Limb (tissue), 2 donors: Measurements from ENCODE around the gene MARF1.
"Not testable (repeated sequence)": the region's sequence is repeated elsewhere in the genome, so short reads cannot be mapped to it uniquely, and the experiment has no call there.

Experiments
- DNase-seq, 2 donors: peaks; one replicate each; pipeline ENCODE4 v3.0.0-alpha.2; 2016; ENCODE audit errors: extremely low spot score in 2 of 2

MARF1 gene

DNA sequence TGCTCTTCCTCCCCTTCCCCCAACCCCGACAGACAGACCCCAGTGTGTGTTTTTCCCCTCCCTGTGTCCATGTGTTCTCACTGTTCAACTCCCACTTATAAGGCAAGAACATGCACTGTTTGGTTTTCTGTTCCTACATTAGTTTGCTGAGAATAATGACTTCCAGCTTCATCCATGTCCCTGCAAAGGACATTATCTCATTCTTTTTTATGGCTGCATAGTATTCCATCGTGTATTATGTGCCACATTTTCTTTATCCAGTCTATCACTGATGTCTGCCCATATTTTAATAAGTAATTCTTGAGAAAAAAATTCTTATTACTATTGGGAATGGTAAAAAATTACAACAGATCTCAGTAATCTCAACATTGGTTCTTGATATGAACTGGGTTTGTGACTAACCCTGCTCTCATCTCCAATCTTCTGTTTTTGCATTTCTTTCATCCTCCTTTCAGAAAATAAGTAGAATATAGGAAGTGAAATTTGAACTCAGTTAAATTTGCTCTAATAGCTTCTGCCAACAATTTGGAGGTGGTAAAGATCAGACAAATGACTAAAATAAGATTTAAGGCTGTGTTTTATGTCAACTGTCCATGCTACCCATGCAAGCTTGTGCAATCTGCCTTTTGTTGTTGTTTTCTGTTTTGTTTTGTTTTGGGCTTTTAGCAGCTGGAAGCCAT, 11.1 kb downstream of the MARF1 start:
- no peak for DNase-seq

DNA sequence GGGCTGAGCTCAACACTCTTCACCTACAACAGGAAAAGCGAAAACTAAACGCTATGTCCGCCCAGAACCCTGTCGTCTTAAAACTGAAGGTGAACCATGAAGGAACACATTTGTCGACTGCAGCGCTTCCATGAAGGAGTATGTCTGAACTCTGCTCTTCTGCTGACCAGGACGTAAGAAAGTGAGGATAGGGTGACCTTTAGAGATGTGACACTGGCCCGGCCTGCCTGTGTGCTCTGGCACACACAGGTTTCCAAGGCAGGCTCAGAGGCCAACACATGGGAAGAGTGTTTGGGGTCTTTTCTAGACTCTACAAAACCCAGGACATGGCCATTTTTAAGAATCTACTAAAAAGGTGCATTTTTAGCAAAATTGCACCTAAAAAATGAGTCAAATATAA, 21.1 kb downstream of the MARF1 start:
- DNase-seq = no peak

DNA sequence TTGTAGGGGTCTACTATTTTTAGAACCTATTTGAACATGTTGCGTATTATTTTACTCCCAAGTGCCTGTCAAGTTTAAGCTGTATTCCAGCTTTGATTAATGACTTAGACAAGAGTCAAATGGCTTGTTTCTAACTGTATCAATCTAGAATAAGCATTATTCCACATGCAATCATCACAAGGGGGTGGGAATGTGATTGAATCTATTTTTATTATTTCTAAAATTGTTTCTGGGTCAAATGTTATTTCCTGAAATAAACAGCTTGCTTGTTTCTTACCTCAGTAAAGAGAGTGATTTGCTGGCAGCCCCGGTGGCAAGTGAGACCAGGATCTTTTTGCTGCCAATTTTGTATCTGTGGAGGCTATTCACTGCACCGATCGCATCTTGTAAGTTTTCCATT, 21.5 kb downstream of the MARF1 start:
- no peak for DNase-seq

DNA sequence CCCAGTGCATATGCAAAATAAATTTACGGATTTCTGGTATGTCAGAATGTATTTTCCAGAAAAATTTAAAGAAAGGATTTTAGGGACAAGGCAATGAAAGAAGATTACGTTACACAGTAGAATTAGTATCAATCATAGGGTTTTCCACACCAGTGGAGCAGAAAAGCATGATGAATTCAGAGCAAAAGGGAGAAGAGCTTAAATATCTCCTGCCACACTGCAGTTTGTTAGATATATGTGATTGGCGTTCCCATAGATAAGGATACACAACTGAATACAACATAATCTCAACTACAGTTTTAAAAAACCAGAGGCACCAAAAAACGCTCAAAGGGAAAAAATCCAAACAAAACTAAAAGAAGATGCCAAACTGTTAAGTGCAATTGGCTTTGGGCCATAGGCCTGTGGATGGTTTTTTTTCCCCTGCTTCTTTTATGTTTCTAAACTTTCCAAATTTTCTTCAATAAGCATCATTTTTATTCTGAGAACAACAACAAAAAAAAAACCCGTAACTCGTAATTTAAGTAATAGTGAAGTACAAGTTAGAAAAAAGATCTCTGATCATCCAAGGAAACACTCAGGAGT, 22.3 kb downstream of the MARF1 start:
- no peak for DNase-seq

DNA sequence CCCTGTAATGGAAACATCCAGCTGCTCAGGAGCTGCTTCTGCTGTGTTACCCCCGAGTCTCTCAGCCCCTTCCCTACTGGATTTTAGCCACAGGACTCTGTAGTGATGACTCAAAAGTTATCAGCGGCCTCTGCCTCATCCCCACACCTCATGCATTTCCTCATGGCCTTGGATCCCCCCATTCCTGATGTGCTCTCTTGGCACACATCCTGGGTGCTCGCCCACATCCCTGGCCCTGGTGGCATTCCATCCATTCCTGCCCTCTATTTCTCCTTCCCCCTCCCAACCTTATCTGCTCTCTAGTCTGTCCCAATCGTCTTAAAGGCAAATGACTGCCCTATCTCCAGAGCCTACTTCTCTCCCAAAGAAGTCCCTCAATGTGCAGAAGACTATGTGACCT, 24.6 kb downstream of the MARF1 start:
- no peak for DNase-seq

DNA sequence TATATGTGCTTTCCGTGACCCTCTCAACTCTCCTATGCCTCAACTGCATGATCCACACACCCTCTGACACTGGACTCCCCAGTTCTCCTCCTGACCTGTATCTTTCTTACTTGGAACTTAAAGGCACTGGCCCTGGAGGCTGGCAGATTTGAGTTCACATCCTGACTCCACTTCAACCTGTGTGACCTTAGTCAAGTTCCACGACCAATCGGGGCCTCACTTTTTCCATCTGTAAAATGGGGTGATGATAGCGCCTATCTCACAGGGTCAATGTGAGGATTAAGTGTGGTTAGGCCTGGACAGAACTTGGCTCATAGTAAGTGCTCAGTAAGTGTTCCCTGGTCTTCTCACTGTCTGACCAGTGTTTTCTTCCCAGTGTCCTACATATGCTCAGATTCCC, 25.1 kb downstream of the MARF1 start:
- DNase-seq = no peak

DNA sequence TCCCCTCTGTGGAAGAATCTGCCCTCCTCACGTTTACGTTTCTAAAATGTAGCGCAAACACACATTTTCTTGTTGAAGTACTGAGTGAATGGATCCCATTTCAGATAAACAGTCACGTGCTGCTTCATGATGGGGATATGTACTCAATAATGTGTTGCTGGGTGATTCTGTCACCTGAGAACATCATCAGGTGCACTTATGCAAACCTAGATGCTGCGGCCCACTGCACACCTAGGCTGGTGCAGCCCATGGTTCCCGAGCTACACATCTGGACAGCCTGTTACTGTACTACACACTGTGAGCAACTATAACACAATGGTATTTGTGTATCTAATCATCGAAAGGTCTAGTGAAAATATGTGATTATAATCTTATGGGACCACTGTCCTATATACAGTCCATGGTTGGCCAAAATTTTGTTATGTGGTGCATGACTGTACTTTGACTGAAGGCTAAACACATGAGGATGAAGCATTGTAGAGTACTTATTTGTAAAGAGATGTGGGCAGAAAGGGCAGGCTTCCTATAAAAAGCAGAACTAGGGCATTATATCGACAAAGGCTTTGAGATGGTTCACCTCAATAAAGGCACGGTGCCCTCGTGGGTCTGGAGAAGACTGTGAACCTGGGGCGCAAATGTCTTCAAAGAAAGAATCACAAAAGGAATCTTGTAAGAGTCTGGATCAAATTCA, 26.3 kb downstream of the MARF1 start:
- no peak for DNase-seq

DNA sequence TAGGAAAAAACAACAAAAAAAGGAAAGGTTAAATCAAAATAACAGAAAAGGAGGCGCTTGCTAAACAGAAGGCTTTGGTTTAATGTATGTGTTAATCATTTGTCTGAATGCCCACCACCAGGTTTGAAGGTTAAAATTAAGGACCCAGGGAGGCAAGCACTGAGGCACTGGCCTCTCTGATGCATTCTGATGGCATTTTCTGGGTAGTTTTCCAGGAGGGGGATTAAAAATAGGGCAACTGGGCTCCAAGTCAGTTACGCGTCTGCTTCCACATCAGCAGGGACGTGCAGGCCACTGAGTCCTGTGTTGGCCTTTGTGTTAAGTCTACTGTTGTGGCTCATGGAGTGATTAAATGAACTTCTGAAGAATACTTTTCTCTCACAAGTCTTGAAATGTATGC, 26.9 kb downstream of the MARF1 start:
- no peak for DNase-seq

DNA sequence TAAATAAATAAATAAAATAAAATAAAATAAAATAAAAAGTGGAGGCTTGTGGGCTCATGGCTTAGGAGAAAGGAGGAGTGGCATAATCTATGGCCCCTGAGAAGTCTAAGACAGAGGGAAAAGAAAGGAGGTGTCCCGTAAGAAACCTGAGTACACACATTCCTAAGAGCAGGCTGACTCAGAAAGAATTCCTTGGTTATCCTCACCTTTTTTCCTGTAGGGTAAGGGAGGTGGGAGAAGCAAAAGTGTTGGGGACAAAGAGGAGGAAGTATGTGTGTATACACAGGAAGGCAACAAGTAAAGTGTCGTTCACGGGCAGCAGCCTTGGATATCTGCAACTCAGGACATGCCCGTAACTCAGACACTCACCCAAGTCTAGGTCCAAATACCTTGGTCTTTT, 29.3 kb downstream of the MARF1 start:
- DNase-seq = no peak

DNA sequence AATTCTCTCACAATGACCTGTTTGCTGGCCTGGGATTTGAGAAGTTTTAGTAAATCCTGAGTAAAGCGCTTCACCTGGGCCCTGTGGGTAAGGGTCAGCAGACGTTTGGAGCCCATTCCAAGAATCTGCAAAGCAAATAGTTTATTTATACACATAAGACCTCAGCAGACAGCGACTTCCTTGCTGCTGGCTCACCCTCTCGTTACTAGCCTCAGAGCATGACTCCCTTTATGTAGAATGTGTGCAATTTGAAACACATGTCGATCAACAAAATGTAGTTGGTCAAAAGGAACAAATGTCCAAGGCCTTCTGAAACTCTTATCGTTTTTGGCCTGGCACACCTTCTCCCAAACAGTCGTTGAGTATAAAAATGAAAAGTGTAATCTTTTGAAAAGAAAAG, 31.3 kb downstream of the MARF1 start:
- DNase-seq = no peak

DNA sequence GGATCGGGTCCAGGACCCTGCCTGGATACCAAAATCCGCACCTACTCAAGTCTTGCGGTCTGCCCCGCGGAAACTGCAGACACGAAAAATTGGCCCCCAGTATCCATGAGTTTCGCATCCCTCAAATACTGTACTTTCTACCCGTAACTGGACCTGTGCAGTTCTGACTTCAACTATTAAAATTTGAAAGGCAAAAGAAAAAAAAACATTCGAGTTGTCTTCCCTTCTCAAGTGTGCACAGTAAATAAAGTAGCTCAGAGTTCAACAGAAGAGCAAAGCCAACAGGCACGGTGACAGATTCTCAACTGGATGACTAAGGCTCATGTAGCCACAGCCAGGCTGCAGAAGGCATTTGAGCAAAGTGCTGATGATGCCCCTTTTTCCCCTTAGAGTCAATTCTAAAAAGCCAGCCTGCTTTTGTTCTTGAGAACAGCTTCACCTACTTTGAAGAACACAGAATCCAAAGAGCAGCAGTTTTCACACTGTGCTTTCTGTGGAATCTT, 32.5 kb downstream of the MARF1 start:
- DNase-seq = no peak

DNA sequence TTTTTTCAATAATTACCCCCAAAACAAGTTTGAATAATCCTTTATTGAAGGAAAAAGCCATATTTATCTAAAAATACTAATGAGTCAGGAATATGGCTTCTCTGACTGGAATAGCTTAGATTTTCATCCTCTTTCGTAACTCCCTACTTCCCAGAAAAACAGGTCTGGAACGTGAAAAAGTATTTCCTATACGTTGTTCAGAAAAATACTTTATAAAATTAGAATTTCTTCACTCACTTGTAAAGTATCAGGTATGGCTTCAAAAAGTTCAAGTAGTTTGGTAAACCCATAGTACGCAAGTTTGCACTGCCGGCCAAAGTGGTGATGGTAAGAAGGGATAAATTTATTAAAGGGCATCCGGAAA, 33.7 kb downstream of the MARF1 start:
- DNase-seq = no peak

DNA sequence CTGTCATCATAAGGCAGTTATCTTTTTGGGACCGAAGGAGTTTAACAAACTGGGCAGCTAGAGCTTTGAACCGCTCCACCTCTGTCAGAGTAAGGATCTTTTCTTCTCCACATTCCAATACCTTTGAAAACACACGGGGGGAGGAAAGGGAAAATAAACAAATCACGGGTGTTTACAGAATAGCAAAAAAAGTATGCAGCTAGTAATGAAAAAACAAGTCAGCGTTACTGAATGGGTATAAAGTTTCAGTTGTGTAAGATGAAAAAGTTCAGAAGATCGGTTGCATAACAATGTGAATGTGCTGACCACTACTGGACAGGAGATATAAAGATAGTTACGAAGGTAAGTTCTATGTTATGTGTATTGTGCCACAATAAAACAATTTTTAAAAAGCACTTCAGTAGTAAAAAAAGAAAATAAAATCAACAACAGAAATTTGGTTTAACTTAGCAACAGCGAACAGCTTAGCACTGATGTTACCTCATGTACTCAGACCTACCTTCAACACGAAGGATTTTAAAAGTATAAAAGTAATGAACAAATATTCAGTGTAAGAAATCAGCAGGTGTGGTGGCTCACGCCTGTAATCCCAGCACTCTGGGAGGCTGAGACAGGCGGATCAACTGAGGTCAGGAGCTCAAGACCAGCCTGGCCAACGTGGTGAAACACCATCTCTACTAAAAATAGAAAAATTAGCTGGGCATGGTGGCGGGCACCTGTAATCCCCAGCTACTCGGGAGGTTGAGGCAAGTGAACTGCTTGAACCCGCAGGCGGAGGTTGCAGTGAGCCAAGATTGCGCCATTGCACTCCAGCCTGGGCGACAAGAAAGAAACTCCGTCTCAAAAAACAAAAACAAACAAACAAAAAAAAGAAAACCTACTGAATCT, 34.3 kb downstream of the MARF1 start:
- DNase-seq = no peak

DNA sequence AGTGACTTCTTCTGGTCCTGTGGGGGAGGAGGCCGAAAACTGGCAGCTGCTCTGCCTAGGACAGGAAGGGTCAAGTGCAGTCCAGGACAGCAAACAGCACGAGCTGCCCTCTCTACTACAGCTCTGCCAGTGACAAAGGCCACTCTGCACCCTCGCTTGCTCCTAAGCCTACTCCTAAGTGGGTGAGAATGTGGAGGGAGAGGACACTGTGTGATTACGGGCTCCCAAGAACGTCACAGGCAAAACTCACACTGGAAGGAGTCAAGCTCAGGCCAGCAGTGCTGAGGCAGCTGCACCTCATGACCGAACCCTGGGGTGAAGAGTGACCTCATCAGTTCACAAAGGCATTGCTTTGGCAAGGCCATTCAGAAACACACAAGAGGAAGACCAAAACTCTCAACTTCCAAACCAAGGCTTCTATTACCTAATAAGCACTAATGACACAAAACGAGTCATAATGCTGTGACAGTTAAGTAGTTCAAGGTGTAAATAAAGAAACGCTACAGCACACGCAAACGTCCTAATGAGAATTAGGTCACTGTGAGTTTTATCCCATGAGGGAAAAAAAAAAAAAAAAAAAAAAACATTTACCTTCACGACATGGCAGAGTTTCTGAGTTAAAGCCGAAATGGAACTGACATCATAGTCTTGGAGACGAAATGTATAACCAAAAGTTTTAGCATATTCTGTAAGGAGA, 35.1 kb downstream of the MARF1 start:
- DNase-seq = no peak

DNA sequence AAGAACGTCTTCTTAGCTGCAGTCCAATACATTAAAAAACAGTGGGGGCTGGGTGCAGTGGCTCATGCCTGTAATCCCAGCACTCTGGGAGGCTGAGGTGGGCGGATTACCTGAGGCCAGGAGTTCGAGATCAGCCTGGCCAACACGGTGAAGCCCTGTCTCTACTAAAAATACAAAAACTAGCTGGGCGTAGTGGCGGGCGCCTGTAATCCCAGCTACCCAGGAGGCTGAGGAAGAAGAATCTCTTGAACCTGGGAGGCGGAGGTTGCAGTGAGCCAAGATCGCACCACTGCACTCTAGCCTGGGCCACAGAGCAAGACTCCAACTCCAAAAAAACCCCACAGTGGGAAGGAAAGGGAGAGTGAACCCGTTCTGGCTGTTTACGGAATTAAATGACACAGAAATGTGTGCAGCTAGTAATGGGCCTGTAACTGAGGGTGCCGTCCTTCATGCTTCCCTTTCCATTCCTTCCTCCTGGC, 35.7 kb downstream of the MARF1 start:
- DNase-seq = not testable (repeated sequence)

DNA sequence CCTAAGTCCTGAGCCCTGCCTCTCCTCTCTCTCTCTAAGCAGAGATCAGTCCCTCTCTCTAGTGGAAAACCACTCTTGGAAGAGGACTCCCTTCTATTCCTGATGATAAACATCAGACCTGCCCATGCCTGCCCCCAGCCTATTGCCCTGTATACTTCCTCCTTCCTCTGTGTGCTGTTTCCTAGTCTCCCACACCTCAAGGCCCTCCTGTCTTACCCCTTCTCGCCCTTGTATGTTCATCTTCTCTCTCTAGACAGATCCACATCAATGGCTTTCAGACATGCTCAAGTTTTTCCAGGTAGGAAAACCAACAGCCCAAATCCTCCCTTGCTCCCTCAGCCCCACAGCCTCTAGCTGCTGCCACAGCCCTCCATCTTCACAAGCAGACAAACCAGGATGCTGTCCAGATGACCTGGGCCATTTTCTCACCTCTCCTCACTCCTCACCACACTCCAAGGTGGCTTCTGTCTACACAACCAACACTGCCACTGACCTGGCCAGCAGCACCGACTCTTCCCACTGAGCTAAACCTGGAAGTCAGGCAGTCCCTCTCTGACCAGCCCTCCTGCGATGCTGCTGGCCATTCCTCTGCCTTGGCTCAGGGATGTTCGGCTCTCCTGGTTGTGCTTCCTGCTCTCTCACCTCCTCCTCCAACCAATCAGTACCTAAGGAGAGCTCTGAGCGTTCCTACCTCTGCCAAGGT, 36.3 kb downstream of the MARF1 start:
- no peak for DNase-seq

DNA sequence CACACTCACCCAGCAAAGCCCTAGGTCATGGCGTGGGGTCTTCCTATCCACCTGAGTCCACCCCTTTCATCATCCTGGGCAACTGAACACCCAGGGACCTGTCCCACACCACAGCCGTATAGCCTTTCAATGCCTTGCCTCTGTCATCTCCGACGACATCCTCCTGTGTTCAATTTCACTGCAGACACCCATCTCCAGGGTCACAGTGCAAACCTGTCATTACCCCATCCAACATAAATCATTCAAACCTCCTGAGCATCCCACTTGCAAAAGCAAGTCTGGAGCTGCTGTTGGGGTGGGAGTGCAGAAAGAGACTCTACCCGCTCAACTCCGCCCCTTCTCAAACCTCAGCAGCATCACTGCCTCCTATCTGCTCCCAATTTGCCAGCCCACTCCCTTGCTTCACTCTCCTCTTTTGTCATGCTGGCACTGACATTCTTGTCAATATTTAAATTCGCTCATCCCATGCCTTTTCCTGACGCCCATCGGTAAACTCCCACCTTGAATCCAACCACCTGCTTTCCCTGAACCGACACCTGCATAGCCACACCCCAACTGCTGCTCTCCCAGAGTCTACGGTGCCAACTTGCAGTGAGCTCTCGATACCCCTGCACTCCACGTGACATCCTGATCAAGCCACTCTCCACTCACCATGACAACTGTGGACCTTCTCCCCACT, 37.0 kb downstream of the MARF1 start:
- no peak for DNase-seq

DNA sequence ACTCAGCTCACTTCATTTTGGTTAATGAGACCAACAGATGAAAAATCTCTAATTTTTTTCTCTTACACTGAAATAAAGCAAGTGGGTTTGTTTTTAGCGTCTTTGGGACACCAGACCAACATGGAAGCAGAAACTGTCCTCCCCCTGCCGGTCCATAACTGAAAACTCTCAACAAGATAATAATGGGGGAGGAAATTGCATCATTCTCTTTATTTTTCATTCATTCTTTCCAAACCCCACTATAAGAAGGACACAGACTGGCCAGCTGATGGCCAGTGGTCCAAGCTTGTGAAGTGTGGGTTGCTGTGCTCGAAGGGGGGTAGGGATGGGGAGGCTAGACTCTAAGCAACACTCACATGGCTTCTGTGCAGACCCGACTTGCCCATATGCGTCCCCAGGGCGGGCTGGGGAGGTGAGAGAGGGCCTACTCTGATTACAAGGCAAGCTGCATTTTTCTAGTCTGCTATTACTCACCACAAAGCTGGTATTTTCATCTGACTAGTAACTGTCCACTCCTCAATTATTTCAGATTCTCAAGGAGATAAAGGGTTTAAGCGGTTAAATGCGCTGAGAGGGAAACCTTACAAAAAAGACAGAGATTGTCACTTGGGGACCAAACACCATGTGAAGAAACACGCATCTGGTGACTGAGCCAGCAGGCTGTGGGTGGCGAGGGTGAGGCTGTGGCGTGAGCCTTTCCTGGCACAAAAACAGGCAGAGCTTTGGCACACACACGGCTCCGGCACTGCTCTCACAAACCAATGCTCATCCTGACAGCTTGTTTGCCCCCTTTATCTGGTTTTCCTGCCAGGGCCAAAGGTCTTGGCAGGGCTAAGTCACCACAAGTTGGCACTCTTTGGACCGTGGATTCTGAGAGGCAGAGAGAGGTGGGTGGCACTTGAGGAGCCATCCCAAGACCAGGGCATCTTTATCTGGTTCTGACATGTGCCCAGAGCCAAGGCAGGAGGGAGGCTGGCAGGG, 38.2 kb downstream of the MARF1 start:
- DNase-seq = no peak
